Heart right ventricle (tissue), 16 donors: Measurements from ENCODE around the gene ARHGEF12. TPM values are rescaled to one million over a fixed set of nuclear protein-coding genes. Genes with fewer than 3 reads are reported as not detected.

Source experiments
- ATAC-seq, 8 donors: fragments of 200-7000 bp; cut with Tn5 transposase; one replicate each; pipeline ENCODE4 v1.9.1; 2020; ENCODE audit warnings: mild to moderate bottlenecking in 8 of 8, moderate library complexity in 8 of 8, moderate number of reproducible peaks in 1 of 8
- DNase-seq, 2 donors: peaks; one replicate each; pipeline ENCODE4 v3.0.0-alpha.2; 2020
- H3K27ac ChIP-seq, 10 donors: fragments of 200-600 bp; sonication (generic) in 2 of 10; one replicate each; pipeline versions ENCODE4 v1.5.0 to v1.8.0; 2020 to 2022; ENCODE audit warnings: mild to moderate bottlenecking in 3 of 10
- H3K27me3 ChIP-seq, 7 donors: fragments of 200-600 bp; one replicate each; pipeline ENCODE4 v1.8.0; 2021 to 2022; ENCODE audit warnings: mild to moderate bottlenecking in 2 of 7
- H3K36me3 ChIP-seq, 9 donors: fragments of 200-600 bp; sonication (generic) in 1 of 9; one replicate each; pipeline versions ENCODE4 v1.5.0 to v1.8.0; 2020 to 2022; ENCODE audit warnings: mild to moderate bottlenecking in 2 of 9
- H3K4me1 ChIP-seq, 9 donors: fragments of 200-600 bp; sonication (generic) in 1 of 9; one replicate each; pipeline versions ENCODE4 v1.5.0 to v1.8.0; 2020 to 2022; ENCODE audit warnings: mild to moderate bottlenecking in 4 of 9
- H3K4me3 ChIP-seq, 10 donors: fragments of 200-600 bp; sonication (generic) in 2 of 10; one replicate each; pipeline versions ENCODE4 v1.5.0 to v1.8.0; 2020 to 2022; ENCODE audit warnings: mild to moderate bottlenecking in 7 of 10, moderate library complexity in 2 of 10
- H3K9me3 ChIP-seq, 11 donors: fragments of 200-600 bp in 10 of 11; sonication (generic) in 2 of 11; one replicate each; pipeline versions ENCODE4 v1.5.0 to v1.8.0; 2013 to 2022; ENCODE audit warnings: mild to moderate bottlenecking in 2 of 11, control low read depth in 1 of 11, moderate library complexity in 1 of 11
- CTCF ChIP-seq, 9 donors: fragments of 200-600 bp; sonication (generic) in 2 of 9; IDR thresholded peaks; one replicate each; pipeline versions ENCODE4 v1.5.0 to v1.8.0; 2021 to 2022; ENCODE audit warnings: antibody characterized with exemption in 9 of 9, mild to moderate bottlenecking in 5 of 9, moderate library complexity in 1 of 9
- WGBS, 2 donors: extraction: QIAGEN DNeasy Blood & Tissue Kit; methylation state at CpG; one replicate each; pipeline ENCODE4 v1.1.7; 2013; ENCODE audit warnings: inconsistent platforms in 1 of 2; 5-methylcytosine and 5-hydroxymethylcytosine counted together
- intact Hi-C, 10 donors: fragments of 100-400 bp; cut with DNase I; formaldehyde crosslinking; loops; one replicate each; pipeline versions ENCODE4 v1.11.1 to v1.14.2; 2022
- polyA plus RNA-seq, 2 donors: library from polyadenylated mRNA; stranded (reverse); fragments of 200-250 nt; gene quantifications; one replicate each; pipeline ENCODE4 v1.2.3, GENCODE V29; 2013
- total RNA-seq, 10 donors: library from RNA; stranded (reverse); fragmentation: NEBNext Ultra II Directional in 3 of 10; extraction: Animal tissue kit (Norgen Biotek cat#: 25700) in 3 of 10; gene quantifications; one replicate each; pipeline versions ENCODE4 v1.2.1 to v1.2.4, GENCODE V29; 2021 to 2023
- donor health status: Arrhythmogenic right ventricular cardiomyopathy.
- donor health status: ischemic (EF 13 %, LVEDD 7.1; RV severe dilation, severe dysfunction).
- donor health status: healthy with polysubstance abuse.
- donor health status: DM: no; HTN: yes; CAD: no.
- donor health status: DM: no; HTN: no; CAD: no.
- donor health status: ischemic (EF 25% LVEDD 6.9; RV normal size, moderate dysfunction).
- donor health status: ischemic (EF 25% LVEDD 5.7; RV mildly dilated, moderate dysfunction).
- donor health status: healthy.
- donor health status: DM: yes; HTN: yes; CAD: no.
- donor health status: Ischemic cardiomyopathy.
- donor health status: ischemic (EF 35%, LVEDD 5.7; RV mildly dilated, moderate dysfunction).
- donor health status: nonischemic (EF 11% LVEDD 7.7; RV severe dilation, severe dysfunction).
- donor health status: DM: yes; HTN: yes; CAD: no.
- donor health status: PGD.
- donor health status: ischemic (EF 29% LVEDD 5.4; RV normal size, mild dysfunction).
- donor health status: nonischemic (EF 23%, LVEDD 6.1; RV moderate dilation, normal function).

The ARHGEF12 gene
- total and polyA plus RNA-seq, 12 donors, result 20.0 to 155 (median 110) TPM

GRCh38 chr11:120511116-120511819 lies 175.1 kb downstream of the ARHGEF12 start, which contains the start of gene GRIK4:
Gene GRIK4, plus strand, starts transcription at chr11:120511748. Its CDS starts 148,571 bp downstream, at chr11:120660319.
- Histone ChIP-seq H3K4me1 (no peaks in the 10 kb centered on the region), H3K4me3 (peak within 1 kb of the TSS in 9 of 10 donors; percentile 36 to 51 (median 44)), H3K27me3 (peaks cover 4 to 84% (median 50%) of the 10 kb centered on the region in 7 donors), H3K9me3 (no peaks in the 10 kb centered on the region), H3K27ac (no peak within 1 kb of the TSS), H3K36me3 (no peaks in the 10 kb centered on the region)
- peak; percentile 85 to 94 (median 90) for ATAC-seq
- peak; percentile 79 to 85 for DNase-seq
- peak; percentile 89 to 95 (median 94) for TF ChIP-seq CTCF (IDR thresholded peaks at IDR 0.05)
- 1 to 2% methylated on average over 75 to 91 of the region's 95 CpGs for whole genome bisulfite sequencing, 2 donors
- intact Hi-C loops, result loop anchor here (1.0 to 10.0 kb wide), 18 partner anchors 36 to 686 kb away; no protein-coding TSS in a partner anchor

- intact Hi-C loops, result loop anchor here (1.0 to 10.0 kb wide), 19 partner anchors 35 to 685 kb away; no protein-coding TSS in a partner anchor
- Histone ChIP-seq H3K27me3 (peaks cover 4 to 80% (median 49%) of the 10 kb centered on the region in 7 donors), H3K4me1 (peaks cover 0 to 6% (median 0%) of the 10 kb centered on the region in 9 donors), H3K4me3 (peak overlapping the region in 5 of 10 donors; percentile 8 to 37 (median 25)), H3K9me3 (no peaks in the 10 kb centered on the region), H3K27ac (no peak overlapping the region), H3K36me3 (no peaks in the 10 kb centered on the region)
- TF ChIP-seq CTCF (IDR thresholded peaks at IDR 0.05), result no peak
- DNase-seq, result no peak
- WGBS, 2 donors, result 10 to 23% methylated on average over 33 to 73 of the region's 73 CpGs
- no peak for ATAC-seq
Observed at GRCh38 chr11:120511820-120512738, 175.9 kb downstream of the ARHGEF12 start.

- Histone ChIP-seq H3K9me3 (no peaks in the 10 kb centered on the region), H3K4me3 (no peak overlapping the region), H3K27me3 (peaks cover 4 to 77% (median 44%) of the 10 kb centered on the region in 7 donors), H3K4me1 (peaks cover 0 to 13% (median under 1%) of the 10 kb centered on the region in 9 donors), H3K27ac (no peak overlapping the region), H3K36me3 (no peaks in the 10 kb centered on the region)
- DNase-seq (no peak), ATAC-seq (peak in 1 of 8 donors; percentile 5)
- 83 to 87% methylated on average over 20 to 22 of the region's 22 CpGs for WGBS, 2 donors
- TF ChIP-seq CTCF (IDR thresholded peaks at IDR 0.05), result no peak
- intact Hi-C loops, result loop anchor here in 9 of 10 donors (1.0 to 10.0 kb wide), 11 partner anchors 34 to 684 kb away; no protein-coding TSS in a partner anchor
Observed at GRCh38 chr11:120512739-120513435, 176.7 kb downstream of the ARHGEF12 start.
